ENCODE measurements around the gene RAET1L.
"Not testable (repeated sequence)": the region's sequence is repeated elsewhere in the genome, so short reads cannot be mapped to it uniquely, and the experiment has no call there.

RAET1L gene

DNA sequence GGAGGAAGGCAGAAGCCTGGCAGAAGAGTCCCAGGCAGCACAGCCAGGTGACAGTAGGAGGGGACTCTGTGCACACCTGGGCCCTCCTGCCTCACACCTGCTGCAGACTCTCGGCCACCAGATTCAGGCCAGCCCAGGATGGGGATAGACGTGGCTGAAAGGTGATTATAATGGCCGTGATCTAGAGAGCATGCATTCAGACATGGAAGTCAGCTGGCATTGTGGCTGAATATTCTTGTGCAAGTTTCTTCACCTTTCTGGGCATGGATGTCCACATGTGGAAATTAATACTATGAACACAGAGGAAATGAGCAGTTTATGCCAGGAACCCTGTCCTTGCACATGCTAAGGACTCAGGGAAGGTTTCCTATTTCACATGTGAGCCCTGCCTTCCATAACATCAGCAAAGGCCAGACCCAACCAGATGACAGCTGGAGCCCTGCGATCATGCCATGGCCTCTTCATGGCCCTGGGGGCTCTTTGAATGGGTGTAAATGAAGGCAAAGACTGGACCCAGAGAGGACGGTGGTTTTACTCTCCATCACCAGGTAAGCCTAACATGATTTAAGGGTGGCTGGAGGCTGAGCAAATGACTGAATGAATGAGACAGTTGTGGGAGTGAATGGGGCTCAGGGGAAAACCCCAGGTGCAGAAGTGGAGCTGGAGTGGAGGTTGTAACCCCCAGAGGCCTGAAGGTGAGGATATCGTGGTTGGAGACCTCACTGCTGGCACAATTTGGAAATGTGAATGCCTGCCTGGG is 2.7 kb upstream of the RAET1L start:
- DNase-seq (ENCODE audit: extremely low read depth, insufficient read length), result no peak
- Histone ChIP-seq H3K27me3 (replicated peaks; ENCODE audit: control insufficient read depth, insufficient read depth, low read length) (peaks cover 2% of the 10 kb centered on the region; the same call in 1 of the 2 replicates), H3K36me3 (ENCODE audit: control insufficient read depth, insufficient read depth, low read length) (no peaks in the 10 kb centered on the region), H3K4me3 (replicated peaks; ENCODE audit: low read depth, low read length) (no peak overlapping the region)
- TF ChIP-seq, protein P1, sequence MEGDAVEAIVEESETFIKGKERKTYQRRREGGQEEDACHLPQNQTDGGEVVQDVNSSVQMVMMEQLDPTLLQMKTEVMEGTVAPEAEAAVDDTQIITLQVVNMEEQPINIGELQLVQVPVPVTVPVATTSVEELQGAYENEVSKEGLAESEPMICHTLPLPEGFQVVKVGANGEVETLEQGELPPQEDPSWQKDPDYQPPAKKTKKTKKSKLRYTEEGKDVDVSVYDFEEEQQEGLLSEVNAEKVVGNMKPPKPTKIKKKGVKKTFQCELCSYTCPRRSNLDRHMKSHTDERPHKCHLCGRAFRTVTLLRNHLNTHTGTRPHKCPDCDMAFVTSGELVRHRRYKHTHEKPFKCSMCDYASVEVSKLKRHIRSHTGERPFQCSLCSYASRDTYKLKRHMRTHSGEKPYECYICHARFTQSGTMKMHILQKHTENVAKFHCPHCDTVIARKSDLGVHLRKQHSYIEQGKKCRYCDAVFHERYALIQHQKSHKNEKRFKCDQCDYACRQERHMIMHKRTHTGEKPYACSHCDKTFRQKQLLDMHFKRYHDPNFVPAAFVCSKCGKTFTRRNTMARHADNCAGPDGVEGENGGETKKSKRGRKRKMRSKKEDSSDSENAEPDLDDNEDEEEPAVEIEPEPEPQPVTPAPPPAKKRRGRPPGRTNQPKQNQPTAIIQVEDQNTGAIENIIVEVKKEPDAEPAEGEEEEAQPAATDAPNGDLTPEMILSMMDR (IDR thresholded peaks at IDR 0.05; ENCODE audit: insufficient read depth, low read length, poor library complexity, severe bottlenecking), result no peak

DNA sequence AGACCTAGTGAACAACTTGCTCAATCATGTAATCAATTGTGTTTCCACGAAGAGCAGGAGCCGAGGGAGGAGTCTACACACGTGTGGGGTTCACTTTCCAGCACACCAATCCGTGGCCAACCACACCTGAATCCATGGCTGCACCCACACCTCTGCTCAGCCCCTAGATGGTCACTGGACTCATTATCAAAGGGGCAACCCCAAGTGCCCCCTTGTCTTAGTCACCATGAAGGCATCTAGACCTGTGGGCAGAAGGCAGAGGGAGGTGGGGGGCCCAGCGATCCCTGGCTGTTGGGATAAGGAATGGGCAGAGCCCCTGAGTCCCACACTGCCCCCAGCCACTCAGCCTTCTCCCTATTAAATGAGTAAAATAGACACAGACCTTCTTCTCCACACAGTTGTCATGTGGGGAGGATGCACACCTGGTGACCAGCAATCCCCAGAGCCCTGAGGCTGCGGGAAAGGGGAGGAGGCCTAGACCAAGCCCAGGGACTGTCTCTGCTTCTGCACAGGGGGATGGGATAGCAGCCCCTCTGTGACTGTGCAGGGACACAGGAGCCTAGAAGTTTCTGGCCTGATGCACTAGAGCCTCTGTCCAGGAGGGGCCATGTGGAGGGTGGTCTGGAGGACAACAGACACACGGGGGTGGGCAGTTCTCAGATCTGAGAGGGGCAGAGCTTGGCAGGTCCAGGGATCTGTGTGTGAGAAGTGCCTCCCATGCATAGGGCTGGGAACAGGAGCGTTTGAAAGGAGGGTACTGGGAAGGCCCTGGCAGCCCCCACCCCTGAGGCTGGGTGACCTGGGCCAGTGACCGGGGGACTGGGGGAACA is 1.9 kb upstream of the RAET1L start:
- no peak overlapping the region for H3K4me3 ChIP-seq (replicated peaks; ENCODE audit: low read depth, low read length)
- H3K36me3 ChIP-seq (ENCODE audit: control insufficient read depth, insufficient read depth, low read length), result no peaks in the 10 kb centered on the region
- no peak for DNase-seq (ENCODE audit: extremely low read depth, insufficient read length)
- peaks cover 2% of the 10 kb centered on the region; the same call in 1 of the 2 replicates for H3K27me3 ChIP-seq (replicated peaks; ENCODE audit: control insufficient read depth, insufficient read depth, low read length)
- TF ChIP-seq, protein P1 (IDR thresholded peaks at IDR 0.05; ENCODE audit: insufficient read depth, low read length, poor library complexity, severe bottlenecking), result no peak

DNA sequence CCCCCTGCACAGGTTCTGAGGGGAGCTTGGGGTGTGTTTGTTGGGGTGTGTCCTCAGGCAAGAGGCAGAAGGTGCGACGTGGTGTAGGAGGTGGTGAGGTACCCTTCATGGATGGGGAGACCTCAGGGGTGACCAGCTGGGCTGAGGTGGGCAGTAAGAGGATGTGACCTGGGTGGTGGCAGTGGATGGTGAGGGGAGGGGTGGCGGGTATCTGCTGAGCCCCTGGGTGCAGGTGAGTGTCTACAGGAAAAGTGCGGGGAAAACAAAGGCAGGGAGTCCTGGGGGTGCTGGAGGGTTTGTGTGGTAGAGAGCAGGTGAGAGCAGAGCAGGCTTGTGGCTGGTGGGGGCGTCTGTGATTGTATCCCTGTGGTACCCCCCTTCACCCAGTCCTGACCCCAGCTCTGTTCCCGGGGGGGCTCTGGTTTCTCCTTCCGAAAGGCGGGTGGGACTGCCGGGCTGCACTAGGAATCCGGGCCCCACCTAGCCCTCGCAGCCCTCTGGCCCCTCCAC is 631 bp downstream of the RAET1L start:
- no peak for DNase-seq (ENCODE audit: extremely low read depth, insufficient read length)
- no peak overlapping the region for H3K4me3 ChIP-seq (replicated peaks; ENCODE audit: low read depth, low read length)
- TF ChIP-seq, protein P1 (IDR thresholded peaks at IDR 0.05; ENCODE audit: insufficient read depth, low read length, poor library complexity, severe bottlenecking), result no peak
- H3K36me3 ChIP-seq (ENCODE audit: control insufficient read depth, insufficient read depth, low read length), result no peaks in the 10 kb centered on the region
- peaks cover 2% of the 10 kb centered on the region; the same call in 1 of the 2 replicates for H3K27me3 ChIP-seq (replicated peaks; ENCODE audit: control insufficient read depth, insufficient read depth, low read length)

DNA sequence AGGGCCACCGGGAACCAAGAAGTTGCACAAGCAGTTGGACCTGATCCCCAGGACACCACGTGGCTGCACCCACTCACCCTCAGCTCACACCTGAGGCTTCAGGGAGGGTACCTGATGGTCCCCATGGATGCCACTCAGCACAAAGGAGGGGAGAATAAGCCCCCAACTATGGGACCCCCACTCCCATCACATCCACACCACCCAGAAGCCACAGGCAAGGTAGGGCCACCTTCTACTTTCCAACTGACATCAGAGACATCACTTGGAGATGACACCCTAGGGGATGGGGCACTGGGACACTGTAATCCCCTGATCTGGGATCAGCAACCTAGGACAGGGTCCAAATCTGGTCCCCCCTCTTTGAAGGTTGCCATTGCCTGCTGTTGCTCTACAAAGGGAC is 1.3 kb downstream of the RAET1L start:
- DNase-seq (ENCODE audit: extremely low read depth, insufficient read length); H3K27me3 ChIP-seq (replicated peaks; ENCODE audit: control insufficient read depth, insufficient read depth, low read length); H3K36me3 ChIP-seq (ENCODE audit: control insufficient read depth, insufficient read depth, low read length); H3K4me3 ChIP-seq (replicated peaks; ENCODE audit: low read depth, low read length): not testable (repeated sequence)

DNA sequence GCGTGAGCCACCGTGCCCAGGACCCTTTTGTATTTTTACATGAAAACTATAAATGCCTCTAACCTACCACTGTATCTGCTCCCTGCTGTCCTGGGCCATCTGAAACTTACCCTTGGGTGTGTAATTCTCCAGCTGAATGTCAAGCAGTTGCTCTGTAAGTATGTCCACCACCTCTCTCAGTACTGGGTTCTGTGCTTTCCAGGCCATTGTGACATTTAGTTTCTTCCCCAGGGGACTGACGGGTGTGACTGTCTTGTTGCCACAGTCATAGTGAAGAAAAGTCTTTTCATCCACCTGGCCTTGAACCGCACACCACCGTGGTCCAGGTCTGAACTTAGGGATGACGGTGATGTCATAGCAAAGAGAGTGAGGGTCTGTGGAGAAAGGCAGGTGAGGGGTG is 3.5 kb downstream of the RAET1L start:
- not testable (repeated sequence) for H3K27me3 ChIP-seq (replicated peaks; ENCODE audit: control insufficient read depth, insufficient read depth, low read length)

DNA sequence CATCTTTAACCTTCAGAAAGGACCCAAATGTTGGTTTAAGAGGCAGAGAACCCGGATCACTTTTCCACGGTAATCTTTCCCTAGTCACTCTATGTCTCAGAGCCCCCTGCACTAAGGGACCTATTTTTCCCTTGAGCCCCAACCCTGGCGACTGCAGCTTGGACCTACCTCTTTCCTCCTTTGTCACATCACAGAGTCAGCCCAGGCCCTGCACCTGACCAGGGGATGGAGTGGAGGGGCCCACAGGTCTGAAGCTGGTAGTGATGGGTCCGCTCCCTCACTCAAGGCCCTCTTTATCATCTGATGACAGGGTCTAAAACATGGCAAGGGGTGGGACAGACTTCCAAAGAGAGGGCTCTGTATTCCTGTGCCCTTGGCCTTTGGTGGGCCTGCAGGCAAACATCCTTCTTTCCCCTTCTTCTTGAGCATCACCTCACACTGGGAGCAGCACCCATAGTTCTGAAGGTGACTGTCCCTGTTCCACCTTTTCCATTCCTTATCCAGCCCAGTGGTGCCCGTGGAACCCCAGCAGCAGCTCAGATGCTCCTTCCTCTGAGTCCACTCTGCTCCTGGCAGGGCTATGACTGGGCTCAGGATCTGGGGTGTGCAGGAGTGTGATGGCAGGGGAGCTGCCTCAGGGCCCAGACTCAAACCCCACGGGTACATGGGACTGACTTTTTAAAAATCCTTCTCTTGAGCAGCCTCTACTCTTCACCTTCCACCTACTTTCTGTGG is 6.3 kb downstream of the RAET1L start:
- no peaks in the 10 kb centered on the region; the same call in 1 of the 2 replicates for H3K27me3 ChIP-seq (replicated peaks; ENCODE audit: control insufficient read depth, insufficient read depth, low read length)

More for the DNA sequence above, 3.5 kb downstream of the RAET1L start:
- DNase-seq (ENCODE audit: extremely low read depth, insufficient read length); H3K36me3 ChIP-seq (ENCODE audit: control insufficient read depth, insufficient read depth, low read length); H3K4me3 ChIP-seq (replicated peaks; ENCODE audit: low read depth, low read length): not testable (repeated sequence)

DNA sequence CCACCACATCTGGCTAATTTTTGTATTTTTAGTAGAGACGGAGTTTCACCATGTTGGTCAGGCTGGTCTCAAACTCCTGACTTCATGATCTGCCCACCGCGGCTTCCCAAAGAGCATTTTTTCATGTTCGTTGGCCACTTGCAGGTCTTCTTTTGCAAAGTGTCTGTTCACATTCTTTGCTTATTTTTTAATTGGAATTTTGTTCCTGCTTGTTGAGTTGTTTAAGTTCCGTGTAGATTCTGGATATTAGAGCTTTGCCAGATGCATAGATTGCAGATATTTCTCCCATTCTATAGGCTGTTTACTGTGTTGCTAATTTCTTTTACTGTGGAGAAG is 8.2 kb downstream of the RAET1L start:
- DNase-seq (ENCODE audit: extremely low read depth, insufficient read length); H3K4me3 ChIP-seq (replicated peaks; ENCODE audit: low read depth, low read length); H3K36me3 ChIP-seq (ENCODE audit: control insufficient read depth, insufficient read depth, low read length); H3K27me3 ChIP-seq (replicated peaks; ENCODE audit: control insufficient read depth, insufficient read depth, low read length): not testable (repeated sequence)

More for the DNA sequence above, 6.3 kb downstream of the RAET1L start:
- no peak for DNase-seq (ENCODE audit: extremely low read depth, insufficient read length)
- Histone ChIP-seq H3K4me3 (replicated peaks; ENCODE audit: low read depth, low read length) (no peak overlapping the region), H3K36me3 (ENCODE audit: control insufficient read depth, insufficient read depth, low read length) (no peaks in the 10 kb centered on the region)
- TF ChIP-seq, protein P1 (IDR thresholded peaks at IDR 0.05; ENCODE audit: insufficient read depth, low read length, poor library complexity, severe bottlenecking), result no peak
